GM23248 (cell line): ENCODE measurements around the gene ZHX3. TPM values are rescaled to one million over a fixed set of nuclear protein-coding genes. Genes with fewer than 3 reads are reported as not detected.

Experiments
- DNase-seq: peaks from one replicate; pipeline ENCODE4 v3.0.0-alpha.2; 2015
- H2AFZ ChIP-seq: fragments of 200-600 bp; sonication (generic); 2 replicates; pipeline ENCODE4 v1.6.1; 2016; ENCODE audit warnings: antibody characterized with exemption
- H3F3A ChIP-seq: fragments of 200-600 bp; sonication (generic); 2 replicates; pipeline ENCODE4 v1.6.1; 2016; ENCODE audit warnings: mild to moderate bottlenecking, antibody characterized with exemption, mixed run types; ENCODE audit not compliant: insufficient read depth
- H3K27ac ChIP-seq: fragments of 200-600 bp; sonication (generic); 2 replicates; pipeline ENCODE4 v1.5.1; 2016; ENCODE audit warnings: mild to moderate bottlenecking
- H3K27me3 ChIP-seq: fragments of 200-600 bp; sonication (generic); replicated peaks from 2 replicates; pipeline ENCODE4 v1.6.1; 2016; ENCODE audit warnings: mild to moderate bottlenecking; ENCODE audit not compliant: insufficient read depth
- H3K36me3 ChIP-seq: fragments of 200-600 bp; sonication (generic); 2 replicates; pipeline ENCODE4 v1.6.1; 2016; ENCODE audit warnings: low read depth, mild to moderate bottlenecking
- H3K4me1 ChIP-seq: fragments of 200-600 bp; sonication (generic); 2 replicates; pipeline ENCODE4 v1.6.1; 2016; ENCODE audit warnings: mild to moderate bottlenecking; ENCODE audit not compliant: insufficient read depth
- H3K4me2 ChIP-seq: fragments of 200-600 bp; sonication (generic); one replicate; pipeline ENCODE4 v1.6.1; 2016; ENCODE audit warnings: mild to moderate bottlenecking; ENCODE audit not compliant: unreplicated experiment
- H3K4me3 ChIP-seq: fragments of 200-600 bp; sonication (generic); 2 replicates; pipeline ENCODE4 v1.5.1; 2016; ENCODE audit warnings: mild to moderate bottlenecking
- H3K79me2 ChIP-seq: fragments of 200-600 bp; sonication (generic); 2 replicates; pipeline ENCODE4 v1.6.1; 2016; ENCODE audit warnings: mild to moderate bottlenecking; ENCODE audit not compliant: insufficient read depth
- H3K9ac ChIP-seq: fragments of 200-600 bp; sonication (generic); 2 replicates; pipeline ENCODE4 v1.6.1; 2016; ENCODE audit warnings: mild to moderate bottlenecking
- H3K9me2 ChIP-seq: fragments of 200-600 bp; sonication (generic); 2 replicates; pipeline ENCODE4 v1.6.1; 2016; ENCODE audit warnings: mixed run types, mild to moderate bottlenecking, moderate library complexity; ENCODE audit not compliant: insufficient read depth
- H3K9me3 ChIP-seq: fragments of 200-600 bp; sonication (generic); one replicate; pipeline ENCODE4 v1.6.1; 2017; ENCODE audit warnings: low read depth
- H4K20me1 ChIP-seq: fragments of 200-600 bp; sonication (generic); 2 replicates; pipeline ENCODE4 v1.6.0; 2016; ENCODE audit not compliant: insufficient read depth
- EZH2 ChIP-seq: fragments of 200-600 bp; sonication (generic); IDR thresholded peaks from 2 replicates; pipeline ENCODE4 v1.6.1; 2018; ENCODE audit warnings: antibody characterized with exemption, mild to moderate bottlenecking; ENCODE audit not compliant: insufficient read depth, poor library complexity, severe bottlenecking
- EZH2phosphoT487 ChIP-seq: fragments of 200-600 bp; sonication (generic); IDR thresholded peaks from 2 replicates; pipeline ENCODE4 v1.6.1; 2018; ENCODE audit warnings: antibody characterized with exemption, moderate library complexity, mild to moderate bottlenecking, low read depth; ENCODE audit not compliant: insufficient read depth
- WGBS, 2 experiments: methylation state at CpG; one replicate each; pipeline ENCODE4 v1.1.6; 2015 to 2017; ENCODE audit warnings: low lambda C conversion rate in 2 of 2, low coverage in 1 of 2; ENCODE audit errors: missing lambda C conversion rate in 2 of 2; 5-methylcytosine and 5-hydroxymethylcytosine counted together
- in situ Hi-C: fragments of 300-500 bp; cut with MboI; formaldehyde crosslinking; loops from 2 replicates; pipeline ENCODE4 v1.15.0; 2020
- polyA plus RNA-seq: library from polyadenylated mRNA; unstranded; fragments of >200 nt; fragmentation: Nextera tagmentation; extraction: Ambion mirVana; gene quantifications from 2 replicates; pipeline ENCODE4 v1.2.1, GENCODE V29; 2016
- total RNA-seq: library from RNA; depleted of rRNA; stranded (reverse); fragments of >200 nt; shearing (Covaris generic); gene quantifications from 2 replicates; pipeline ENCODE4 v1.2.3, GENCODE V29; 2014

The ZHX3 gene
- total and polyA plus RNA-seq, 2 experiments from 2014 or later: 9.8 to 38.5 TPM

- H3K36me3 ChIP-seq: no peaks in the 10 kb centered on the region
- in situ Hi-C loops: no loop called here
- H4K20me1 ChIP-seq: no peaks in the 10 kb centered on the region
- H3K4me2 ChIP-seq: peak overlapping the region; percentile 76
- no peaks in the 10 kb centered on the region for H3K27me3 ChIP-seq
- H3F3A ChIP-seq: peaks cover 44% of the 10 kb centered on the region
- H2AFZ ChIP-seq: peak overlapping the region; percentile 11; the same call in 1 of the 2 replicates
- H3K79me2 ChIP-seq: peaks cover 74% of the 10 kb centered on the region
- DNase-seq: peak; percentile 95
- H3K4me1 ChIP-seq: peaks cover 43% of the 10 kb centered on the region
- peak overlapping the region; percentile 82 for H3K9ac ChIP-seq
- H3K9me3 ChIP-seq: no peaks in the 10 kb centered on the region
- 25 to 30% methylated on average over 6 of the region's 6 CpGs for WGBS, 2 experiments
- no peaks in the 10 kb centered on the region for H3K9me2 ChIP-seq
- TF ChIP-seq EZH2 (no peak), EZH2phosphoT487 (no peak)
- H3K4me3 ChIP-seq: peak overlapping the region; percentile 61
- peak overlapping the region; percentile 89 for H3K27ac ChIP-seq
Observed at GRCh38 chr20:41232973-41233926, 84.3 kb downstream of the ZHX3 start.

DNA sequence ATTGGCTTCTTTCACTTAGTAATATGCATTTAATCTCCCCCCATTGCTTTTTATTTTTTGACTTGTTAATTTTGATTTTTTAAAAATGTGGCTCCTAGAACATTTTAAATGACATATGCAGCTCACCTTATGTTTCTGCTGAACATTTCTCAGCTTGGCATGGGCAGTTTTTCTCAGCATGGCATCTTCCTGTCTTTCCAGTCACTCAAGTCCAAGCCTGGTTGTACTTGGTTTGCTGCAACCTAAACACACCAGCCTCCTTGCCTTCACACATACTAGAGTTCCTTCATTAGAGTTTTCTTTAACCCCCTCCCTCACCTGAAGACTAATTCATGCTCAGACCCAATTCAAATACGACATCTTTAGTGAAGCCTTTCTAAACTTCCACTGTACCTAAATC, 86.4 kb downstream of the ZHX3 start:
- no peak for TF ChIP-seq EZH2phosphoT487
- no peak for TF ChIP-seq EZH2
- in situ Hi-C loops: no loop called here
- no peaks in the 10 kb centered on the region for H3K27me3 ChIP-seq
- no peaks in the 10 kb centered on the region for H3K9me3 ChIP-seq
- peaks cover 78% of the 10 kb centered on the region for H3K79me2 ChIP-seq
- H4K20me1 ChIP-seq: no peaks in the 10 kb centered on the region
- peaks cover 40% of the 10 kb centered on the region for H3F3A ChIP-seq
- peak overlapping the region; percentile 89 for H3K27ac ChIP-seq
- H3K9ac ChIP-seq: peak overlapping the region; percentile 82; the same call in 1 of the 2 replicates
- peaks cover 43% of the 10 kb centered on the region for H3K4me1 ChIP-seq
- peak overlapping the region; percentile 72 for H3K4me2 ChIP-seq
- no peak for DNase-seq
- no peaks in the 10 kb centered on the region for H3K9me2 ChIP-seq
- H2AFZ ChIP-seq: no peak overlapping the region
- 97 to 98% methylated on average over 1 of the region's 1 CpG for WGBS, 2 experiments
- H3K36me3 ChIP-seq: no peaks in the 10 kb centered on the region
- H3K4me3 ChIP-seq: no peak overlapping the region

- no peaks in the 10 kb centered on the region for H4K20me1 ChIP-seq
- no peaks in the 10 kb centered on the region for H3K9me3 ChIP-seq
- peaks cover 80% of the 10 kb centered on the region for H3K79me2 ChIP-seq
- no peak overlapping the region for H3K9ac ChIP-seq
- peaks cover 40% of the 10 kb centered on the region for H3F3A ChIP-seq
- no peak overlapping the region for H3K27ac ChIP-seq
- DNase-seq: no peak
- H3K4me3 ChIP-seq: no peak overlapping the region
- no peaks in the 10 kb centered on the region for H3K9me2 ChIP-seq
- H2AFZ ChIP-seq: no peak overlapping the region
- no peak overlapping the region for H3K4me2 ChIP-seq
- WGBS, 2 experiments: 89 to 91% methylated on average over 3 of the region's 3 CpGs
- H3K4me1 ChIP-seq: peaks cover 43% of the 10 kb centered on the region
- in situ Hi-C loops: no loop called here
- H3K27me3 ChIP-seq: no peaks in the 10 kb centered on the region
- TF ChIP-seq EZH2phosphoT487: no peak
- H3K36me3 ChIP-seq: no peaks in the 10 kb centered on the region
Observed at GRCh38 chr20:41230136-41230535, 87.4 kb downstream of the ZHX3 start.

- H3K9me3 ChIP-seq: no peaks in the 10 kb centered on the region
- no peaks in the 10 kb centered on the region for H3K9me2 ChIP-seq
- H3K4me2 ChIP-seq: no peak overlapping the region
- peaks cover 35% of the 10 kb centered on the region for H3K4me1 ChIP-seq
- H3K4me3 ChIP-seq: no peak overlapping the region
- H3K27me3 ChIP-seq: no peaks in the 10 kb centered on the region
- H4K20me1 ChIP-seq: no peaks in the 10 kb centered on the region
- no peak overlapping the region for H2AFZ ChIP-seq
- in situ Hi-C loops: no loop called here
- no peak overlapping the region for H3K9ac ChIP-seq
- no peak for TF ChIP-seq EZH2
- no peak for TF ChIP-seq EZH2phosphoT487
- H3K27ac ChIP-seq: no peak overlapping the region
- no peaks in the 10 kb centered on the region for H3K36me3 ChIP-seq
- peaks cover 31% of the 10 kb centered on the region for H3F3A ChIP-seq
- no peak for DNase-seq
- peaks cover 80% of the 10 kb centered on the region for H3K79me2 ChIP-seq
Observed at GRCh38 chr20:41229259-41229658, 88.3 kb downstream of the ZHX3 start.

- H4K20me1 ChIP-seq: no peaks in the 10 kb centered on the region
- H3K27ac ChIP-seq: no peak overlapping the region
- DNase-seq: no peak
- no peaks in the 10 kb centered on the region for H3K27me3 ChIP-seq
- no peak overlapping the region for H2AFZ ChIP-seq
- TF ChIP-seq EZH2: no peak
- no peaks in the 10 kb centered on the region for H3K9me3 ChIP-seq
- no peaks in the 10 kb centered on the region for H3K9me2 ChIP-seq
- H3K4me3 ChIP-seq: no peak overlapping the region
- no peaks in the 10 kb centered on the region for H3K36me3 ChIP-seq
- H3K9ac ChIP-seq: no peak overlapping the region
- H3K79me2 ChIP-seq: peaks cover 80% of the 10 kb centered on the region
- peaks cover 31% of the 10 kb centered on the region for H3K4me1 ChIP-seq
- H3K4me2 ChIP-seq: no peak overlapping the region
- peaks cover 27% of the 10 kb centered on the region for H3F3A ChIP-seq
- in situ Hi-C loops: no loop called here
Observed at GRCh38 chr20:41228858-41229257, 88.7 kb downstream of the ZHX3 start.
